ENCODE data around the gene CCDC170. TPM values are rescaled to one million over a fixed set of nuclear protein-coding genes. Genes with fewer than 3 reads are reported as not detected.
"Not testable (repeated sequence)": the region's sequence is repeated elsewhere in the genome, so short reads cannot be mapped to it uniquely, and the experiment has no call there.

CCDC170 gene
- total and polyA plus RNA-seq, 4 donors, result 0.37 to 0.59 (median 0.45) TPM

DNA sequence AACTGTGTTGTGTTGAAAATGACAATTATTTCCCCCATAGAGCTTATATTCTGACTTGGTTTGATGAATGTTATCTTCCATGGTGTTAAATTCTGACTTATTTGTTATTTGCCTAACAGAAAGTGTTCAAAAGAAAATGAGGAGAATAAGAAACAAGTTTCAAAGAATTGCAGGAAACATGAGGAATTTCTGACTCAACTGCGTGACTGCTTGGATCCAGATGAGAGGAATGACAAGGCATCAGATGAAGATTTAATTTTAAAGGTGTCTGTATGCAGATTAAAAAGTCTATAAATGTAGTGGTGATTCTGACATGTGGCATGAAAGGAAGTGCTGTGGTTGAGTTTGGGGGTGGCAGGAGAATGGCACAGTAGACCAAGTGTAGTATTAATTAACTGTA lies 50.6 kb downstream of the CCDC170 start:
- Histone ChIP-seq H3K27ac (ENCODE audit: low read depth in 1 of 2, low read length in 2 of 2) (no peak overlapping the region), H3K9ac (ENCODE audit: low read depth in 1 of 2, low read length in 2 of 2) (no peak overlapping the region), H3K9me3 (ENCODE audit: control insufficient read depth in 4 of 4, low read length in 3 of 4) (peaks cover 0 to 7% (median 4%) of the 10 kb centered on the region in 4 donors), H3K4me3 (ENCODE audit: low read depth in 1 of 3, low read length in 3 of 3) (no peak overlapping the region), H3K4me1 (ENCODE audit: control insufficient read depth in 4 of 4, insufficient read depth in 4 of 4, low read length in 3 of 4) (peaks cover 0 to 4% (median under 1%) of the 10 kb centered on the region in 4 donors), H3K27me3 (ENCODE audit: control insufficient read depth in 4 of 4, insufficient read depth in 4 of 4, low read length in 3 of 4) (no peaks in the 10 kb centered on the region), H3K36me3 (ENCODE audit: control insufficient read depth in 4 of 4, insufficient read depth in 3 of 4, low read depth in 1 of 4, low read length in 3 of 4) (no peaks in the 10 kb centered on the region)
- DNase-seq (ENCODE audit: low spot score), result no peak
- WGBS, result 95% methylated on average over 1 of the region's 1 CpG
- TF ChIP-seq RAD21 (IDR thresholded peaks at IDR 0.05), result no peak
- TF ChIP-seq, protein P1, sequence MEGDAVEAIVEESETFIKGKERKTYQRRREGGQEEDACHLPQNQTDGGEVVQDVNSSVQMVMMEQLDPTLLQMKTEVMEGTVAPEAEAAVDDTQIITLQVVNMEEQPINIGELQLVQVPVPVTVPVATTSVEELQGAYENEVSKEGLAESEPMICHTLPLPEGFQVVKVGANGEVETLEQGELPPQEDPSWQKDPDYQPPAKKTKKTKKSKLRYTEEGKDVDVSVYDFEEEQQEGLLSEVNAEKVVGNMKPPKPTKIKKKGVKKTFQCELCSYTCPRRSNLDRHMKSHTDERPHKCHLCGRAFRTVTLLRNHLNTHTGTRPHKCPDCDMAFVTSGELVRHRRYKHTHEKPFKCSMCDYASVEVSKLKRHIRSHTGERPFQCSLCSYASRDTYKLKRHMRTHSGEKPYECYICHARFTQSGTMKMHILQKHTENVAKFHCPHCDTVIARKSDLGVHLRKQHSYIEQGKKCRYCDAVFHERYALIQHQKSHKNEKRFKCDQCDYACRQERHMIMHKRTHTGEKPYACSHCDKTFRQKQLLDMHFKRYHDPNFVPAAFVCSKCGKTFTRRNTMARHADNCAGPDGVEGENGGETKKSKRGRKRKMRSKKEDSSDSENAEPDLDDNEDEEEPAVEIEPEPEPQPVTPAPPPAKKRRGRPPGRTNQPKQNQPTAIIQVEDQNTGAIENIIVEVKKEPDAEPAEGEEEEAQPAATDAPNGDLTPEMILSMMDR (IDR thresholded peaks at IDR 0.05; ENCODE audit: low read depth, low read length, missing input control), result no peak
- TF ChIP-seq EGR1 (IDR thresholded peaks at IDR 0.05; ENCODE audit: low read depth in 2 of 2), result no peak
- no peak for TF ChIP-seq NR2F2 (IDR thresholded peaks at IDR 0.05)
- TF ChIP-seq GABPA (IDR thresholded peaks at IDR 0.05 in 1 of 2, conservative IDR thresholded peaks at IDR 0.05 in 1 of 2), result no peak
- TF ChIP-seq, protein P2, sequence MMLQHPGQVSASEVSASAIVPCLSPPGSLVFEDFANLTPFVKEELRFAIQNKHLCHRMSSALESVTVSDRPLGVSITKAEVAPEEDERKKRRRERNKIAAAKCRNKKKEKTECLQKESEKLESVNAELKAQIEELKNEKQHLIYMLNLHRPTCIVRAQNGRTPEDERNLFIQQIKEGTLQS (IDR thresholded peaks at IDR 0.05), result no peak
- TF ChIP-seq, protein P3, sequence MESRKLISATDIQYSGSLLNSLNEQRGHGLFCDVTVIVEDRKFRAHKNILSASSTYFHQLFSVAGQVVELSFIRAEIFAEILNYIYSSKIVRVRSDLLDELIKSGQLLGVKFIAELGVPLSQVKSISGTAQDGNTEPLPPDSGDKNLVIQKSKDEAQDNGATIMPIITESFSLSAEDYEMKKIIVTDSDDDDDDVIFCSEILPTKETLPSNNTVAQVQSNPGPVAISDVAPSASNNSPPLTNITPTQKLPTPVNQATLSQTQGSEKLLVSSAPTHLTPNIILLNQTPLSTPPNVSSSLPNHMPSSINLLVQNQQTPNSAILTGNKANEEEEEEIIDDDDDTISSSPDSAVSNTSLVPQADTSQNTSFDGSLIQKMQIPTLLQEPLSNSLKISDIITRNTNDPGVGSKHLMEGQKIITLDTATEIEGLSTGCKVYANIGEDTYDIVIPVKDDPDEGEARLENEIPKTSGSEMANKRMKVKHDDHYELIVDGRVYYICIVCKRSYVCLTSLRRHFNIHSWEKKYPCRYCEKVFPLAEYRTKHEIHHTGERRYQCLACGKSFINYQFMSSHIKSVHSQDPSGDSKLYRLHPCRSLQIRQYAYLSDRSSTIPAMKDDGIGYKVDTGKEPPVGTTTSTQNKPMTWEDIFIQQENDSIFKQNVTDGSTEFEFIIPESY (IDR thresholded peaks at IDR 0.05), result no peak

DNA sequence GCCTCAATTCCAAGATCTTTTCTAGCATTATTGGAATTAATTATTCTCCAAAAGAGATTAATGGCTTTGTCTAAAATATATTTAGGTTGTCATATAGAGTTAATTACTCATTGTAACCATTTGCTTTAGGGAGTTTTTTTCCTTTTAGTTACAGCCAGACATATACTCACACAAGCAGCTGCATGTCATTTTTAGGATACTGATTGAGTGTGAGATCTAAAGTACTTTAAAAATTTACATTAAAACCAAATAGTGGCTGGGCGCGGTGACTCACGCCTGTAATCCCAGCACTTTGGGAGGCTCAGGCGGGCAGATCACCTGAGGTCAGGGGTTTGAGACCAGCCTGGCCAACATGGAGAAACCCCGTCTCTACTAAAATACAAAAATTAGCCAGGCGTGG lies 51.1 kb downstream of the CCDC170 start:
- H3K9ac ChIP-seq (ENCODE audit: low read depth in 1 of 2, low read length in 2 of 2); H3K9me3 ChIP-seq (ENCODE audit: control insufficient read depth in 4 of 4, low read length in 3 of 4); H3K4me3 ChIP-seq (ENCODE audit: low read depth in 1 of 3, low read length in 3 of 3); H3K36me3 ChIP-seq (ENCODE audit: control insufficient read depth in 4 of 4, insufficient read depth in 3 of 4, low read depth in 1 of 4, low read length in 3 of 4); H3K4me1 ChIP-seq (ENCODE audit: control insufficient read depth in 4 of 4, insufficient read depth in 4 of 4, low read length in 3 of 4); DNase-seq (ENCODE audit: low spot score); H3K27me3 ChIP-seq (ENCODE audit: control insufficient read depth in 4 of 4, insufficient read depth in 4 of 4, low read length in 3 of 4); H3K27ac ChIP-seq (ENCODE audit: low read depth in 1 of 2, low read length in 2 of 2): not testable (repeated sequence)
- 97% methylated on average over 6 of the region's 6 CpGs for WGBS

DNA sequence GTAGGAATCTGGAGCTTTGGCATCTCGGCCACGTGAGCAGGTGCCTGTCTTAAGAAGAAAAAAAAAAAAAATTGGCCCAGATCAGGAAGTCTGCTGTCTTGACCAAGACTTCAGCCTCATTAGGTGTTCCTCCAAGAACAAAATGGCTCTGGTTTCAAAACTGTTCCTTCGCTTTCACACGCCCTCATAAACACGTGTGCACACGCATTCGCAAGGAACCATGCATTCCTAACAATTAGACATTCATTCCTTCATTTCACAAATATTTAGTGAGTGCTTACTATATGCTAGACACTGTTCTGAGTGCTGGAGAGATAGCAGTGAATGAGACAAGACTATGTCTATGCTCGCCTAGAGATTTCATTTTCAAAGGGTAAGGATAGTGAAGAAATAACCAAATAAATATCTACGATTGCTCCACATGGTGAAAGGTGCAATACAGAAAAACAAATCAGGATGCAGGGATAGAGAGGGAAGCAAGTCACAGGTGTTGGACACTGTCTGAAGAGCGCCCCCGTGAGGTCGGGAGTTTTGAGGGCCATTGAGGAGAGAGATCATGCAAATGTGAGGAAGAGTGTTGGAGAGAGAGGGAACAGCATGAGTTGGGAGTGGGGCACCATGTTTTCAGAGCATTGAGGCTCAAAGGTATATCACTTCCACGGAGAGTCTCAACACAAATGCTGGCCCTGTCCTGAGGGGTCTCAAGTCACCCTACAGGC lies 53.3 kb downstream of the CCDC170 start:
- DNase-seq (ENCODE audit: low spot score), result no peak
- 85% methylated on average over 13 of the region's 13 CpGs for WGBS
- Histone ChIP-seq H3K9me3 (ENCODE audit: control insufficient read depth in 4 of 4, low read length in 3 of 4) (no peaks in the 10 kb centered on the region), H3K27me3 (ENCODE audit: control insufficient read depth in 4 of 4, insufficient read depth in 4 of 4, low read length in 3 of 4) (no peaks in the 10 kb centered on the region), H3K27ac (ENCODE audit: low read depth in 1 of 2, low read length in 2 of 2) (no peak overlapping the region), H3K36me3 (ENCODE audit: control insufficient read depth in 4 of 4, insufficient read depth in 3 of 4, low read depth in 1 of 4, low read length in 3 of 4) (no peaks in the 10 kb centered on the region), H3K4me1 (ENCODE audit: control insufficient read depth in 4 of 4, insufficient read depth in 4 of 4, low read length in 3 of 4) (peaks cover 3 to 13% (median 7%) of the 10 kb centered on the region in 4 donors), H3K9ac (ENCODE audit: low read depth in 1 of 2, low read length in 2 of 2) (no peak overlapping the region), H3K4me3 (ENCODE audit: low read depth in 1 of 3, low read length in 3 of 3) (no peak overlapping the region)
- no peak for TF ChIP-seq GABPA (IDR thresholded peaks at IDR 0.05 in 1 of 2, conservative IDR thresholded peaks at IDR 0.05 in 1 of 2)
- TF ChIP-seq, protein P1 (IDR thresholded peaks at IDR 0.05; ENCODE audit: low read depth, low read length, missing input control), result no peak
- TF ChIP-seq, protein P3 (IDR thresholded peaks at IDR 0.05), result no peak
- no peak for TF ChIP-seq RAD21 (IDR thresholded peaks at IDR 0.05)
- TF ChIP-seq EGR1 (IDR thresholded peaks at IDR 0.05; ENCODE audit: low read depth in 2 of 2), result no peak
- no peak for TF ChIP-seq YY1 (IDR thresholded peaks at IDR 0.05)
- no peak for TF ChIP-seq SP1 (IDR thresholded peaks at IDR 0.05)
- TF ChIP-seq, protein P4, sequence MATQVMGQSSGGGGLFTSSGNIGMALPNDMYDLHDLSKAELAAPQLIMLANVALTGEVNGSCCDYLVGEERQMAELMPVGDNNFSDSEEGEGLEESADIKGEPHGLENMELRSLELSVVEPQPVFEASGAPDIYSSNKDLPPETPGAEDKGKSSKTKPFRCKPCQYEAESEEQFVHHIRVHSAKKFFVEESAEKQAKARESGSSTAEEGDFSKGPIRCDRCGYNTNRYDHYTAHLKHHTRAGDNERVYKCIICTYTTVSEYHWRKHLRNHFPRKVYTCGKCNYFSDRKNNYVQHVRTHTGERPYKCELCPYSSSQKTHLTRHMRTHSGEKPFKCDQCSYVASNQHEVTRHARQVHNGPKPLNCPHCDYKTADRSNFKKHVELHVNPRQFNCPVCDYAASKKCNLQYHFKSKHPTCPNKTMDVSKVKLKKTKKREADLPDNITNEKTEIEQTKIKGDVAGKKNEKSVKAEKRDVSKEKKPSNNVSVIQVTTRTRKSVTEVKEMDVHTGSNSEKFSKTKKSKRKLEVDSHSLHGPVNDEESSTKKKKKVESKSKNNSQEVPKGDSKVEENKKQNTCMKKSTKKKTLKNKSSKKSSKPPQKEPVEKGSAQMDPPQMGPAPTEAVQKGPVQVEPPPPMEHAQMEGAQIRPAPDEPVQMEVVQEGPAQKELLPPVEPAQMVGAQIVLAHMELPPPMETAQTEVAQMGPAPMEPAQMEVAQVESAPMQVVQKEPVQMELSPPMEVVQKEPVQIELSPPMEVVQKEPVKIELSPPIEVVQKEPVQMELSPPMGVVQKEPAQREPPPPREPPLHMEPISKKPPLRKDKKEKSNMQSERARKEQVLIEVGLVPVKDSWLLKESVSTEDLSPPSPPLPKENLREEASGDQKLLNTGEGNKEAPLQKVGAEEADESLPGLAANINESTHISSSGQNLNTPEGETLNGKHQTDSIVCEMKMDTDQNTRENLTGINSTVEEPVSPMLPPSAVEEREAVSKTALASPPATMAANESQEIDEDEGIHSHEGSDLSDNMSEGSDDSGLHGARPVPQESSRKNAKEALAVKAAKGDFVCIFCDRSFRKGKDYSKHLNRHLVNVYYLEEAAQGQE (IDR thresholded peaks at IDR 0.05), result no peak
- no peak for TF ChIP-seq NR2F2 (IDR thresholded peaks at IDR 0.05)
- no peak for TF ChIP-seq TAF1 (conservative IDR thresholded peaks at IDR 0.05)
- TF ChIP-seq FOXA1 (IDR thresholded peaks at IDR 0.05), result no peak
- no peak for TF ChIP-seq FOXA2 (IDR thresholded peaks at IDR 0.05)
